Measurements from ENCODE around the gene KRTAP4-6.

DNA sequence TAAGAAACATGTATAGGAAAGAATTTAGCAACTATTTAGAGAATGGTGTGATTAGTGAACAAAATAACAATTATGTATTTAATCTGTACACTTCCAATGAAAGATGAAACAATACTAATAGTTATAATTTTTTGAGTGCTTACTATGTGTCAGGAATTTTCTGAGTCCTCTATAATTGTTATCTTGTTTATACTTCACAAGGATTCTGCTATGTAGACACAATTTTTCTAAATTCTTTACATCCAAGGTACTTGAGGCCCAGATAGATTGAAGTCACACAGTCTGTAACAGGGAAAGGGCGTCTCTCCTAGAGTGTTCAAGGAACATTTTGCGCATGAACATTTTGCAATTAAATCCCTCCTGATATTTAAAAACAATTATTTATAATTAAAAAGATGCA, 15.3 kb downstream of the KRTAP4-6 start:
- TF ChIP-seq, protein P1, sequence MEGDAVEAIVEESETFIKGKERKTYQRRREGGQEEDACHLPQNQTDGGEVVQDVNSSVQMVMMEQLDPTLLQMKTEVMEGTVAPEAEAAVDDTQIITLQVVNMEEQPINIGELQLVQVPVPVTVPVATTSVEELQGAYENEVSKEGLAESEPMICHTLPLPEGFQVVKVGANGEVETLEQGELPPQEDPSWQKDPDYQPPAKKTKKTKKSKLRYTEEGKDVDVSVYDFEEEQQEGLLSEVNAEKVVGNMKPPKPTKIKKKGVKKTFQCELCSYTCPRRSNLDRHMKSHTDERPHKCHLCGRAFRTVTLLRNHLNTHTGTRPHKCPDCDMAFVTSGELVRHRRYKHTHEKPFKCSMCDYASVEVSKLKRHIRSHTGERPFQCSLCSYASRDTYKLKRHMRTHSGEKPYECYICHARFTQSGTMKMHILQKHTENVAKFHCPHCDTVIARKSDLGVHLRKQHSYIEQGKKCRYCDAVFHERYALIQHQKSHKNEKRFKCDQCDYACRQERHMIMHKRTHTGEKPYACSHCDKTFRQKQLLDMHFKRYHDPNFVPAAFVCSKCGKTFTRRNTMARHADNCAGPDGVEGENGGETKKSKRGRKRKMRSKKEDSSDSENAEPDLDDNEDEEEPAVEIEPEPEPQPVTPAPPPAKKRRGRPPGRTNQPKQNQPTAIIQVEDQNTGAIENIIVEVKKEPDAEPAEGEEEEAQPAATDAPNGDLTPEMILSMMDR (IDR thresholded peaks at IDR 0.05), result no peak
- TF ChIP-seq POLR2A (IDR thresholded peaks at IDR 0.05), result no peak

Data from uterus (tissue), 2 donors.